GM18858 (cell line): ENCODE data around the gene MISP3.
"Not testable (repeated sequence)": the region's sequence is repeated elsewhere in the genome, so short reads cannot be mapped to it uniquely, and the experiment has no call there.

ENCODE experiments used
- ATAC-seq: cut with Tn5 transposase; IDR thresholded peaks from one replicate; pipeline ENCODE4 v1.9.1; 2021; ENCODE audit not compliant: unreplicated experiment

MISP3 gene

DNA sequence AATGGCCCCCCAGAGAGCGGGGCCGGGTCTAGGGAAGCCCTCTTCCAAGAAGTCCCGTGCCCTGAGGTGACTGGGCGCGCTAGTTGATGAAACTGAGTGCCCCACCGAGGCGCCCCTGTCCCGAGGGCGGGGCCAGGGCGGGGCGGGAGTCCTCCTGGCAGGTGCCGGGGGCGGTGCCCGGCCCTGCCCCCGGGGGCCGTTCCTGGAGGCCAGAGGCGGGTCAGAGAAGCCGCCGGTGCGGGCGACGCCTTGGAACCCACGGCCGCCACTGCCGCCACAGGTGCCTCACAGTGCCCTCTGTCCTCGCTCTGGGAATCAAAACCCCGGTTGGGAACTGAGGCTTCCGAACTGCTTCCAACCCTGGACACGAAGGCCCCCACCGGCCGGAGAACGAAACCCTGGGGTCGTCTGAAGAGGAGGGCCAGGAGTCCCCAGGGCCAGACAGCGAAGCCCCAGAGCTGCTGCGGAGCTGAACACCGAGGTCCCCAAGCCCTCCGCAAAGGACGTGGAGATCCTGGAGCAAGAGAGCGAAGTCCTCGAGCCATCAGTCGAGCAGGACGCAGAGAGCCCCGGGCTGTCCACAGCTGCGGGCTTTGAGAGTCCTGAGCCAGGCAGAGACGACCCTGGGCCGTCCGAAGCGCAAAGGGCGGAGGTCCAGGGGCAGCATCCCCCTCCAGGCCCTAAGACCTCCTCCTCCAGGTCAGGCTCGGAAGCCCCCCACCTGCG lies at the start of gene MISP3:
Gene MISP3 (plus strand): TSS at position 252 of the 726 bp plus-strand sequence. CDS start 524 bp downstream, outside the sequence.
- ATAC-seq: no peak

DNA sequence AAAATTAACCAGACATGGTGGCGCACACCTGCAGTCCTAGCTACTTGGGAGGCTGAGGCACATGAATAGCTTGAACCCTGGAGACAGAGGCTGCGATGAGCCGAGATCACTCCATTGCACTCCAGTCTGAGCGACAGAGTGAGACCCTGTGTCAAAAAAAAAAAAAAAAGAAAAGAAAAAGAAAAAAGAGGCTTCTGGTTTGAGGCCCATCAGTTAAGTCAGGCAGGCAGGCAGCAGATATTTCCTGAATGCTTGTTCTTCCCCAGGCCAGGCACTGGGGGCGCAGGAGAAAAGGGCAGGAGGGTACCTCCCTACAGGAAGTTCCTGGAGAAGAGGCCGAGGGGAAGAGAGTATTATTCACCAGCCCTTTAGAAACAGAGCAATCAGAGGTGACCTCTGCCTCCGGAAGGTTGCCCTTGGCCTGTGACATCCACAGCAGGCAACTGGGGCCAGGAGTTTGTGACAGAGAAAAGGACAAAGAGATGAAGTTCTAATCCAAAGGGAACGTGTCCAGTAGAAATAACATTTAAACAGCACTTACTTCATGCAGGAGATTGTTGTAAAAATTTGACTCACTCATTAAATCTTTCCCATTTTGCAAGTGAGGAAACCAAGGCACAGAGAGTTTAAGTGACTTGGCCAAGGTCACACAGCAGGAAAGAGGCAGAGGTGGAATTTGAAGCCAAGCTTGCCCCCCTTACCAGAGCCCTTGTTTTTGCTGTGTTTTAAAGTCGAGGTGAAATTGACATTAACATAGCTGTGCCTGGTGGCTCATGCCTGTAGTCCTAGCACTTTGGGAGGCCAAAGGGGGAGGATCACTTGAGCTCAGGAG lies 49.0 kb upstream of the MISP3 start:
- no peak for ATAC-seq

DNA sequence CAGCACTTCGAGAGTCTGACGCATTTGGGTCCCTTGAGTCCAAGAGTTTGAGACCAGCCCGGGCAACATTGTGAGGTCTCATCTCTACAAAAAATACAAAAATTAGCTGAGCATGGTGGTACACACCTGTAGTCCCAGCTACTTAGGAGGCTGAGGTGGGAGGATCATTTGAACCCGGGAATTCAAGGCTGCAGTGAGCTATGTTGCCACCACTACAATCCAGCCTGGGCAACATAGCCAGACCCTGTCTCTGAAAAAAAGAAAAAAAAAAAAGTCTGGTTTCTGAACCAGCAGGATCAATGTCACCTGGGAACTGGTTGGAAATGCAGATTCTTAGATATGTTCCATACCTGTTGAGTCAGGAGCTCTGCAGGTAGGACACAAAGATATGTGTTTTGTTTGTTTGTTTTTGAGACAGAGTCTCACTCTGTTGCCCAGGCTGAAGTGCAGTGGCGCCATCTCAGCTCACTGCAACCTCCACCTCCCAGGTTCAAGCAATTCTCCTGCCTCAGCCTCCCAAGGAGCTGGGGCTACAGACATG lies 45.9 kb upstream of the MISP3 start:
- ATAC-seq: not testable (repeated sequence)

- no peak for ATAC-seq
Measured at GRCh38 chr19:14027856-14028450, 44.6 kb upstream of the MISP3 start, which contains the start of gene RLN3. RLN3 (plus strand) TSS chr19:14028148; CDS start chr19:14028205, 57 bp downstream.

- ATAC-seq: no peak
Measured at GRCh38 chr19:14028901-14029300, 43.7 kb upstream of the MISP3 start.

DNA sequence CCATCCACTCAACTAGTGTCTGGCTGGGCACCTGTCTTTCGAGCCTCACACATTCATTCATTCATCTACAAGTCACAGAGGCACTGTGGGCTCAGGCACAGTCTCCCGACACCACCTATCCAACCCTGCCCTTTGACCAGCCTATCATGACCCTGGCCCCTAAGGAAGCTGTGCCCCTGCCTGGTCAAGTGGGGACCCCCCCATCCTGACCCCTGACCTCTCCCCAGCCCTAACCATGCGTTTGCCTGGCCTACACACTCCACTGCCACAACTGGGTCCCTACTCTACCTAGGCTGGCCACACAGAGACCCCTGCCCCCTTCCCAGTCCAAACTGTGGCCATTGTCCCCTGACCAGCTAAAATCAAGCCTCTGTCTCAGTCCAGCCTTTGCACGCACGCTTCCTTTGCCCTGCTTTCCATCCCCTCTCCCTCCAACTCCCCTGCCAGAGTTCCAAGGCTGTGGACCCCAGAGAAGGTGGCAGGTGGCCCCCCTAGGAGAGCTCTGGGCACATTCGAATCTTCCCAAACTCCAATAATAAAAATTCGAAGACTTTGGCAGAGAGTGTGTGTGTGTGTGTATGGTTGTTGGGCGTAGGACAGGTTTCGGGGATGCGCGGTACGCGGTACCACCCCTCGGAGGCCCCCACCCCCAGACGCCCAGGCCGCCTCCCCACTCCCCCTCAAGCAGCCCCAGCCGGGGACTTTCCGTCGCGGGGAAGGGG lies 41.4 kb upstream of the MISP3 start:
- no peak for ATAC-seq

GRCh38 chr19:14031719-14032480 lies 40.7 kb upstream of the MISP3 start, which contains the start of gene IL27RA:
IL27RA (plus strand) TSS chr19:14031762; CDS start chr19:14031873, 111 bp downstream.
- no peak for ATAC-seq

GRCh38 chr19:14033946-14034345 lies 38.6 kb upstream of the MISP3 start:
- ATAC-seq: no peak

DNA sequence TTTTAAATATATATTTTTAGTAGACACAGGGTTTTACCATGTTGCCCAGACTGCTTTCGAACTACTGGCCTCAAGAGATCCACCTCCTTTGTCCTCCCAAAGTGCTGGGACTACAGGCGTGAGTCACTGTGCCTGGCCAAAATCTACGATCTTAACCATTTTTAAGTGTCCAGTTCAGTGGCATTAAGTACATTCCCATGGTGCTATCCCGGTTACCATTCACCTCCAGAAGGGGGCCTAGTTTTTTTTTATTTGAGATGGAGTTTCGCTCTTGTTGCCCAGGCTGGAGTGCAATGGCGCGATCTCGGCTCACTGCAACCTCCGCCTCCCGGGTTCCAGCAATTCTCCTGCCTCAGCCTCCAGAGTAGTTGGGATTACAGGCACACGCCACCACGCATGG lies 37.4 kb upstream of the MISP3 start:
- not testable (repeated sequence) for ATAC-seq

- no peak for ATAC-seq
Measured at GRCh38 chr19:14035706-14036105, 36.9 kb upstream of the MISP3 start.

DNA sequence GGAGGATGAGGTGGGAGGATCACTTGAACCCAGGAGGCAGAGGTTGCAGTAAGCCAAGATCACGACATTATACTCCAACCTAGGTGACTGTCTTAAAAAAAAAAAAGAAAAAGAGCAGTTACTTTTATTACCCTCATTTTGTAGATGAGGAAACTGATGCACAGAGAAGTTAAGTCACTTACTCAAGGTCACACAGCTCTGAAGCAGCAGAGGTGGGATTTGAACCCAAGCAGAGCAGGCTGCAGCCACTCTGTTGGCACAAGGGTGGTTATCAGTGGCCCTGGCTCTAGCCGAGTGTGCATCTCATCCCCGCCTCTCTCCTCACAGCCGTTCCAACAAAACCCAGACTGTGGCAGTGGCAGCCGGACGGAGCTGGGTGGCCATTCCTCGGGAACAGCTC lies 33.4 kb upstream of the MISP3 start:
- no peak for ATAC-seq

GRCh38 chr19:14042659-14043608 lies 29.7 kb upstream of the MISP3 start:
- ATAC-seq: not testable (repeated sequence)

GRCh38 chr19:14047866-14048265 lies 24.7 kb upstream of the MISP3 start:
- not testable (repeated sequence) for ATAC-seq

GRCh38 chr19:14048443-14049153 lies 24.0 kb upstream of the MISP3 start:
- no peak for ATAC-seq

- ATAC-seq: no peak
Measured at GRCh38 chr19:14050512-14050911, 22.1 kb upstream of the MISP3 start.

- not testable (repeated sequence) for ATAC-seq
Measured at GRCh38 chr19:14050961-14051360, 21.6 kb upstream of the MISP3 start.

DNA sequence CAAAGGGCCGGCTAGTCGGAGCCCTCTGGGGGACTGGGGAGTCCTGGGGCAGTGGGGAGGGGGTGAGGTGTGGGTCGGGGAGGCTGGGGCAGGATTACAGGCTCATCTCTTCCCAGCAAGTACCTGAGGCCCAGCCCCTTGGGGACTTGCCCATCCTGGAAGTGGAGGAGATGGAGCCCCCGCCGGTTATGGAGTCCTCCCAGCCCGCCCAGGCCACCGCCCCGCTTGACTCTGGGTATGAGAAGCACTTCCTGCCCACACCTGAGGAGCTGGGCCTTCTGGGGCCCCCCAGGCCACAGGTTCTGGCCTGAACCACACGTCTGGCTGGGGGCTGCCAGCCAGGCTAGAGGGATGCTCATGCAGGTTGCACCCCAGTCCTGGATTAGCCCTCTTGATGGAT lies 20.6 kb upstream of the MISP3 start:
- no peak for ATAC-seq

DNA sequence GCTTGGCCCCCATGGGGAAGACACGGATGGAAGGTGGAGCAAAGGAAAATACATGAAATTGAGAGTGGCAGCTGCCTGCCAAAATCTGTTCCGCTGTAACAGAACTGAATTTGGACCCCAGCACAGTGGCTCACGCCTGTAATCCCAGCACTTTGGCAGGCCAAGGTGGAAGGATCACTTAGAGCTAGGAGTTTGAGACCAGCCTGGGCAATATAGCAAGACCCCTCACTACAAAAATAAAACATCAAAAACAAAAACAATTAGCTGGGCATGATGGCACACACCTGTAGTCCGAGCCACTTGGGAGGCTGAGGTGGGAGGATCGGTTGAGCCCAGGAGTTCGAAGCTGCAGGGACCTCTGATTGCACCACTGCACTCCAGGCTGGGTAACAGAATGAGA lies 20.1 kb upstream of the MISP3 start:
- ATAC-seq: no peak
